KG1 (cell line): ENCODE measurements around the gene COA8.
A peak's percentile ranks its signal among the peaks of the same experiment; 100 is the strongest.
"Not testable (repeated sequence)": the region's sequence is repeated elsewhere in the genome, so short reads cannot be mapped to it uniquely, and the experiment has no call there.

Experiments
- DNase-seq: peaks from one replicate; lab custom pipeline; 2025; lab: John Stamatoyannopoulos, UW

COA8 gene

GRCh38 chr14:103562429-103563225 is at the start of gene COA8, which contains the start of gene BAG5:
TSS of gene COA8 (plus strand) at chr14:103562960. CDS start at chr14:103563002, 42 bp downstream.
TSS of gene BAG5 (minus strand) at chr14:103562657. CDS start at chr14:103561164, 1,493 bp downstream.
- peak; percentile 65 for DNase-seq

- no peak for DNase-seq
Measured at GRCh38 chr14:103514596-103515421, 48.0 kb upstream of the COA8 start.

- DNase-seq = no peak
Measured at GRCh38 chr14:103516426-103517173, 46.2 kb upstream of the COA8 start.

GRCh38 chr14:103517174-103517566 is 45.6 kb upstream of the COA8 start:
- DNase-seq = no peak

- DNase-seq = no peak
Measured at GRCh38 chr14:103517721-103518421, 44.9 kb upstream of the COA8 start.

- no peak for DNase-seq
Measured at GRCh38 chr14:103518422-103519042, 44.2 kb upstream of the COA8 start.

GRCh38 chr14:103519043-103519836 is 43.5 kb upstream of the COA8 start:
- no peak for DNase-seq

GRCh38 chr14:103519837-103520212 is 42.9 kb upstream of the COA8 start:
- no peak for DNase-seq

- no peak for DNase-seq
Measured at GRCh38 chr14:103520269-103520656, 42.5 kb upstream of the COA8 start.

GRCh38 chr14:103520657-103521437 is 41.9 kb upstream of the COA8 start:
- no peak for DNase-seq

GRCh38 chr14:103521438-103521950 is 41.3 kb upstream of the COA8 start:
- DNase-seq = no peak

- DNase-seq = no peak
Measured at GRCh38 chr14:103521951-103522563, 40.7 kb upstream of the COA8 start.

- no peak for DNase-seq
Measured at GRCh38 chr14:103522649-103523574, 39.8 kb upstream of the COA8 start, which contains the start of gene CKB. TSS of gene CKB (minus strand) at chr14:103522830. CDS start at chr14:103522493, 337 bp downstream.

- no peak for DNase-seq
Measured at GRCh38 chr14:103523575-103523954, 39.2 kb upstream of the COA8 start.

- DNase-seq = no peak
Measured at GRCh38 chr14:103524002-103524935, 38.5 kb upstream of the COA8 start.

GRCh38 chr14:103525430-103526246 is 37.1 kb upstream of the COA8 start:
- not testable (repeated sequence) for DNase-seq
